GM18951 (cell line): Measurements from ENCODE around the gene MSI1.

Experiments used
- POLR2A ChIP-seq: IDR thresholded peaks from 4 replicates; pipeline ENCODE4 v1.6.1; 2011; ENCODE audit warnings: mild to moderate bottlenecking; ENCODE audit not compliant: insufficient read length, insufficient read depth; ENCODE audit errors: extremely low read depth
- in situ Hi-C: fragments of 300-500 bp; cut with MboI; formaldehyde crosslinking; loops from one replicate; pipeline ENCODE4 v1.12.0; 2022; ENCODE audit warnings: low sequenced_read_pairs, mixed read lengths, inconsistent platforms; ENCODE audit not compliant: unreplicated experiment

Gene MSI1

DNA sequence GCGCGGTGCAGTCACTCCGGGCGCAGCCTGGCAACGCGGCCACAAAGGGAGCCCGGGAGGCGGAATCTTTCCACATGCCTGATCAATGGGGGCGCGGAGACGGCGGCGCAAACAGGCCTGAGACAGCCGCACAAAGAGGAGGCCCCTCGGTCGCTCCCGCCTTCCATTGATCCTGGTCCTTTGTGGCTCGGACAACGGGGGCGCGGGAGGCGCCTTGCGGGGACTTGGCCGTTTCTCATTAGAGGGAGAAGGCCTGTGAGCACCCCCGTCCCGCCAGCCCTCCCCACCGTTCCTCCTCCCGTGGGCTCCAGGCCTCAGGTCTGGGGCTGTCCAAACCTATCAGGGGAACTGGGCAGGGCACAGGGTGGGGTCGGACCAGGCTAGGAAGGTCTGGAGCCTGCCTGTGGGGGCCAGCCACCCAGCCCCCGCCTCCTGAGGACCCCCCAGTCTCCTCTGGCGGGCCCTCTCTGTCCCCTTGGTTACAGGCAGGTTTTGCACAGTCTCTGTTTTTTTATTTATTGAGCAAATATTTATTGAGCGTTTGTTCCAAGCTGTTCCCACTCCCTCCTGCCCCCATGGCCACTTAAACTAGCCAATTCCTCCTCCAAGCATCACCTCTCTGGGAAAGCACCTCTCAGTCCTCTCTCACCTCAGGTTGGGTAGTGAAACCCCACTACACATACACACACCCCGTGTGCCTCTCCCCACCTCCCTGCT, 29.0 kb upstream of the MSI1 start:
- TF ChIP-seq POLR2A, result no peak
- in situ Hi-C loops, result no loop called here

- no peak for TF ChIP-seq POLR2A
- in situ Hi-C loops, result no loop called here
Measured at GRCh38 chr12:120394483-120395367, 25.8 kb upstream of the MSI1 start.

DNA sequence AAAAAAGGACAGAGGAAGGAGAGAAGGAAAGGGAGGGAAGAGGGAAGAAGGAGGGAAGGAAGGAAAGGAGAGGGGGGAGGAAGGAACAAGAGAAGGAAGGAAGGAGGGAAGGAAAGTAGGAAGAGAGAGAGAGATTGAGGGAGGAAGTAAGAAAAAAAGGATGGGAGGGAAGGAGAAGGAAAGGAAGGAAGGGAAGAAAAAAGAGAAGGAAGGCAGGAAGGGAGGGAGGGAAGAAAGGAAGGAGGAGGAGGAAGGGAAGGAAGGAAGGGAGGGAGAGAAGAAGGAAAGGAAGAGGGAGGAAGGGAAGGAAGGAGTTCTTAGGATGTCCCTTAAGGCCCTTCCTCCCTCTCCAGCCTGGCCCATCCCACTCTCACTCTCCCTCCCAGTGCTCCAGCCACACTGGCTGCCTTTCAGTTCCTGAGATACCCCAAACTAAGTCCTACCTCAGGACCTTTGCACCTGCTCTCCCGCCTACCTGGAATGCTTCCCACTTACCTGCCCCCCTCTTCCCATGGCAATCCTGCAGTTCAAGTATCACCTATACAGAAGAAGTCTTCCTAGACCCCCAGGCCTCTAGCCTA, 21.7 kb upstream of the MSI1 start:
- in situ Hi-C loops, result no loop called here
- TF ChIP-seq POLR2A, result no peak

DNA sequence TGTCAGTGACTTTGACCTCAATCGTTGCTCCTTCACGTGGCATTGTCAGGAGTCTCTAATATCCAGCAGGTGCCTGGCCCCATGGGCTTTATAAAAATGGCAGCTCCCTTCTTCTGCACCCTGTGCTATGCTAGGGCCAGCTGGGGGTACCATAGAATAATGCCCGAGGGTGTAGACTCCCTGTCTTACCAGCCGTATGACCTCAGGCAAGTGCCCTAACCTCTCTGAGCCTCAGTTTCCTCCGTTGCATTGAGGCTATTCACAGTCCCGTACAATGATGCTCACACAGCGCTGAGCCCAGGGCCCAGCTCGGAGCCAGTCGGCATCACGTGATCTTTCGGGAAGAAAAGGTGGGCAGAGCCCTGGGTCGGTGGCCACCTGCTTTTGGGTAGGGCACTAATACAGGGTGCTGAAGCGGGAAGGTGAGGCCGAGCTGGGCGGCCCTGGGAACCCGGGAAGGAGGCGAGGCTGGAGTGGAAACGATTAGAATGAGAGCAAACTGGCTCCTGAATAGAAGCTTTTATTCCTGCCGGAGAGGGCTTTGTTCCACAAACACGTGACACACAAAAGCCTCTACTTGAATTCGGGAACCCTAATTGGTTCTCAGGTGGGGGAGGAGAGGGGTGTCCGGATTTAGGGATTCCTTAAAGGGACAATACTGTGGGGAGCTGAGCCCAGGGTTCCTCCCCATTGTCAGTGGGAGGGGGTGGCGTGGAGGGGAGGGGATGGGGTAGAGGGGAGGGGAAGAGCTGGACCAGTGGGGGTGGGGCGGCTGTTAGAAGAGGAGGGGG, 19.9 kb upstream of the MSI1 start:
- in situ Hi-C loops, result no loop called here
- no peak for TF ChIP-seq POLR2A

- in situ Hi-C loops, result no loop called here
- no peak for TF ChIP-seq POLR2A
Measured at GRCh38 chr12:120381752-120382419, 12.9 kb upstream of the MSI1 start.

GRCh38 chr12:120378036-120378435, 9.1 kb upstream of the MSI1 start:
- in situ Hi-C loops, result no loop called here
- TF ChIP-seq POLR2A, result no peak

- TF ChIP-seq POLR2A, result no peak
- in situ Hi-C loops, result no loop called here
Measured at GRCh38 chr12:120377611-120378010, 8.6 kb upstream of the MSI1 start.

GRCh38 chr12:120376934-120377572, 8.1 kb upstream of the MSI1 start:
- no peak for TF ChIP-seq POLR2A
- in situ Hi-C loops, result no loop called here

DNA sequence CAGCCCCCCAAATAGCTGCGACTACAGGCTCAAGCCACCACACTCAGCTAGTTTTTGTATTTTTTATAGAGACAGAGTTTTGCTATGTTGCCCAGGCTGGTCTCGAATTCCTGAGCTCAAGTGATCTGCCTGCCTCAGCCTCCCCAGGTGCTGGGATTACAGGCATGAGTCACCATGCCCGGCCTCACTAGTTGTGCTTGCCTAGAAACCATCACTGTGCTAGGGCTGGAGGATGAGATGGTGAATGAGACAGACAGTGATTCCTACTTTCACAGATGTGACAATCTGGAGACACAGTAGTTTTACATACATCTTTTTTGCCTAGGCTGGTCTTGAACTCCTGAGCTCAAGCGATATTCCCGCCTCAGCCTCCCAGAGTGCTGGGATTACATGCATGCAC, 7.5 kb upstream of the MSI1 start:
- TF ChIP-seq POLR2A, result no peak
- in situ Hi-C loops, result no loop called here

- TF ChIP-seq POLR2A, result no peak
- in situ Hi-C loops, result no loop called here
Measured at GRCh38 chr12:120376009-120376408, 7.0 kb upstream of the MSI1 start.

GRCh38 chr12:120373683-120374082, 4.7 kb upstream of the MSI1 start:
- in situ Hi-C loops, result no loop called here
- TF ChIP-seq POLR2A, result no peak

GRCh38 chr12:120370343-120371243, 1.6 kb upstream of the MSI1 start:
- no peak for TF ChIP-seq POLR2A
- in situ Hi-C loops, result no loop called here
